Mucosa of descending colon (tissue), 3 donors: Measurements from ENCODE around the gene KAT6B. TPM values are rescaled to one million over a fixed set of nuclear protein-coding genes. Genes with fewer than 3 reads are reported as not detected.
"Not testable (repeated sequence)": the region's sequence is repeated elsewhere in the genome, so short reads cannot be mapped to it uniquely, and the experiment has no call there.

Experiments
- ATAC-seq: fragments of 200-7000 bp; cut with Tn5 transposase; one replicate; pipeline ENCODE4 v1.9.1; 2020; ENCODE audit warnings: mild to moderate bottlenecking, moderate library complexity
- DNase-seq, 3 donors: peaks; one replicate each; pipeline ENCODE4 v3.0.0-alpha.2; 2020
- H3K36me3 ChIP-seq: fragments of 200-600 bp; one replicate; pipeline ENCODE4 v1.8.0; 2021; ENCODE audit warnings: low read depth, mild to moderate bottlenecking
- H3K4me1 ChIP-seq: fragments of 200-600 bp; one replicate; pipeline ENCODE4 v1.8.0; 2021; ENCODE audit warnings: low read depth, mild to moderate bottlenecking
- H3K4me3 ChIP-seq: fragments of 200-600 bp; one replicate; pipeline ENCODE4 v1.8.0; 2021; ENCODE audit warnings: mild to moderate bottlenecking
- H3K9me3 ChIP-seq: fragments of 200-600 bp; one replicate; pipeline ENCODE4 v1.8.0; 2021; ENCODE audit warnings: mild to moderate bottlenecking
- intact Hi-C, 2 donors: fragments of 100-400 bp; cut with DNase I in 1 of 2; cut with micrococcal nuclease in 1 of 2; formaldehyde crosslinking; loops; one replicate each; pipeline versions ENCODE4 v1.11.0 to v1.11.1; 2022; cut with DNase I, micrococcal nuclease
- total RNA-seq, 3 donors: library from RNA; stranded (reverse); fragmentation: NEBNext Ultra II Directional in 2 of 3; extraction: Animal tissue kit (Norgen Biotek cat#: 25700) in 2 of 3; gene quantifications; one replicate each; pipeline versions ENCODE4 v1.2.1 to v1.2.4, GENCODE V29; 2021 to 2023
- TF ChIP-seq, protein P1 (sequence below): fragments of 200-600 bp; IDR thresholded peaks from one replicate; pipeline ENCODE4 v1.8.0; 2022; ENCODE audit warnings: antibody characterized with exemption, mild to moderate bottlenecking
- donor health status: DM: no; HTN: no; CAD: no; lungs with moderate emphysema.
- donor health status: DM: no; HTN: no; CAD: no.
- donor health status: DM: no; HTN: yes; CAD: no.

The KAT6B gene
- total RNA-seq, 3 donors from 2014 or later = 29.5 to 60.5 (median 39.3) TPM

GRCh38 chr10:74917481-74918077 is 91.2 kb downstream of the KAT6B start:
- Histone ChIP-seq H3K9me3 (peaks cover 6% of the 10 kb centered on the region), H3K36me3 (no peaks in the 10 kb centered on the region), H3K4me3 (no peak overlapping the region), H3K4me1 (no peaks in the 10 kb centered on the region)
- intact Hi-C loops = no loop called here
- DNase-seq = no peak
- no peak for ATAC-seq
- TF ChIP-seq, protein P1, sequence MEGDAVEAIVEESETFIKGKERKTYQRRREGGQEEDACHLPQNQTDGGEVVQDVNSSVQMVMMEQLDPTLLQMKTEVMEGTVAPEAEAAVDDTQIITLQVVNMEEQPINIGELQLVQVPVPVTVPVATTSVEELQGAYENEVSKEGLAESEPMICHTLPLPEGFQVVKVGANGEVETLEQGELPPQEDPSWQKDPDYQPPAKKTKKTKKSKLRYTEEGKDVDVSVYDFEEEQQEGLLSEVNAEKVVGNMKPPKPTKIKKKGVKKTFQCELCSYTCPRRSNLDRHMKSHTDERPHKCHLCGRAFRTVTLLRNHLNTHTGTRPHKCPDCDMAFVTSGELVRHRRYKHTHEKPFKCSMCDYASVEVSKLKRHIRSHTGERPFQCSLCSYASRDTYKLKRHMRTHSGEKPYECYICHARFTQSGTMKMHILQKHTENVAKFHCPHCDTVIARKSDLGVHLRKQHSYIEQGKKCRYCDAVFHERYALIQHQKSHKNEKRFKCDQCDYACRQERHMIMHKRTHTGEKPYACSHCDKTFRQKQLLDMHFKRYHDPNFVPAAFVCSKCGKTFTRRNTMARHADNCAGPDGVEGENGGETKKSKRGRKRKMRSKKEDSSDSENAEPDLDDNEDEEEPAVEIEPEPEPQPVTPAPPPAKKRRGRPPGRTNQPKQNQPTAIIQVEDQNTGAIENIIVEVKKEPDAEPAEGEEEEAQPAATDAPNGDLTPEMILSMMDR = no peak

- H3K4me1 ChIP-seq = peaks cover 10% of the 10 kb centered on the region
- DNase-seq = no peak
- intact Hi-C loops = no loop called here
- TF ChIP-seq, protein P1 = no peak
- H3K4me3 ChIP-seq = no peak overlapping the region
- no peak for ATAC-seq
- no peaks in the 10 kb centered on the region for H3K36me3 ChIP-seq
- H3K9me3 ChIP-seq = peaks cover 6% of the 10 kb centered on the region
Measured at GRCh38 chr10:74919671-74920070, 93.3 kb downstream of the KAT6B start.

- intact Hi-C loops, H3K36me3 ChIP-seq, DNase-seq, H3K4me3 ChIP-seq, ATAC-seq, H3K9me3 ChIP-seq: not testable (repeated sequence)
- peaks cover 12% of the 10 kb centered on the region for H3K4me1 ChIP-seq
Measured at GRCh38 chr10:74921070-74921469, 94.7 kb downstream of the KAT6B start.

- Histone ChIP-seq H3K4me3 (no peak overlapping the region), H3K4me1 (peaks cover 12% of the 10 kb centered on the region), H3K9me3 (peaks cover 6% of the 10 kb centered on the region), H3K36me3 (no peaks in the 10 kb centered on the region)
- ATAC-seq (no peak), DNase-seq (no peak)
- TF ChIP-seq, protein P1 = no peak
- intact Hi-C loops = no loop called here
Measured at GRCh38 chr10:74921744-74922143, 95.3 kb downstream of the KAT6B start.

DNA sequence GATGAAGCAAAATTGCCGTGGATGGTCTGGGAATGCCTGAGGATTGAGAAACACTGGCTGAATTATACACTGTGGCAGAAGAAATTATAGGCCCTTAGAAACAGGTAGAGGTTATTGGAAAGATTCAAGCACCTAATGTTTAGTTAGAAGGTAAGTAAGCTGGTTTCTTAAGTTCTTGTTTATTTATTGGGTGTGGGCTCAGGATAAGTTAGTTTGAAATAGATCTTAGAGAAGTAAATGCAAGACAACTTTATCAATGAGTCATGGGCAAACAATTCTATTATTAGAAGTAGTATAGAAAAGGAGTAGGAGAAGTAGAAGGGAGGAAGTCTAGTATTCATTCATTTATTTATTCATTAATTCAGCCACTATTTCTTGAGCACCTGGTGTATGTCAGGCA is 96.5 kb downstream of the KAT6B start:
- DNase-seq (no peak), ATAC-seq (peak; percentile 36)
- H3K9me3 ChIP-seq = peaks cover 6% of the 10 kb centered on the region
- TF ChIP-seq, protein P1 = no peak
- no peaks in the 10 kb centered on the region for H3K36me3 ChIP-seq
- intact Hi-C loops = no loop called here
- no peak overlapping the region for H3K4me3 ChIP-seq
- peaks cover 16% of the 10 kb centered on the region for H3K4me1 ChIP-seq

GRCh38 chr10:74923556-74923955 is 97.2 kb downstream of the KAT6B start:
- ATAC-seq (peak; percentile 45), DNase-seq (no peak)
- H3K4me1 ChIP-seq = peaks cover 16% of the 10 kb centered on the region
- H3K9me3 ChIP-seq = peaks cover 6% of the 10 kb centered on the region
- no peak overlapping the region for H3K4me3 ChIP-seq
- no peaks in the 10 kb centered on the region for H3K36me3 ChIP-seq
- intact Hi-C loops = no loop called here
- TF ChIP-seq, protein P1 = no peak
